Adrenal gland (tissue), 19 donors: Measurements from ENCODE around the gene IQGAP3. TPM values are rescaled to one million over a fixed set of nuclear protein-coding genes. Genes with fewer than 3 reads are reported as not detected.
A peak's percentile ranks its signal among the peaks of the same experiment; 100 is the strongest.

Experiments used
- DNase-seq, 7 donors: peaks; one replicate each; pipeline ENCODE4 v3.0.0-alpha.2; 2019 to 2020
- H3K27ac ChIP-seq, 5 donors: fragments of 200-600 bp; sonication (generic) in 4 of 5; 1 replicate in 3 of 5; 2 replicates in 2 of 5; pipeline versions ENCODE4 v1.5.1 to v1.8.0; 2016 to 2020; ENCODE audit warnings: mild to moderate bottlenecking in 1 of 5
- H3K27me3 ChIP-seq: fragments of 200-600 bp; 2 replicates; pipeline ENCODE4 v1.8.0; 2021
- H3K36me3 ChIP-seq, 2 donors: fragments of 200-600 bp; replicated peaks in 1 of 2; 1 replicate in 1 of 2; 2 replicates in 1 of 2; pipeline versions ENCODE4 v1.5.1 to v1.8.0; 2018 to 2022
- H3K4me1 ChIP-seq, 2 donors: fragments of 200-600 bp; replicated peaks in 1 of 2; 1 replicate in 1 of 2; 2 replicates in 1 of 2; pipeline versions ENCODE4 v1.5.1 to v1.8.0; 2018 to 2021
- H3K4me3 ChIP-seq, 4 donors: fragments of 200-600 bp; sonication (generic) in 3 of 4; one replicate each; pipeline ENCODE4 v1.5.1; 2016 to 2018
- H3K9me3 ChIP-seq, 3 donors: fragments of 200-600 bp; sonication (generic) in 1 of 3; replicated peaks in 1 of 3; 1 replicate in 2 of 3; 2 replicates in 1 of 3; pipeline versions ENCODE4 v1.5.1 to v1.8.0; 2016 to 2021
- CTCF ChIP-seq, 6 experiments: fragments of 450-650 bp in 4 of 6; fragments of 200-600 bp in 2 of 6; sonication (generic) in 1 of 6; IDR thresholded peaks; 1 replicate in 5 of 6; 2 replicates in 1 of 6; pipeline versions ENCODE4 v1.5.1 to v1.8.0; 2016 to 2021; ENCODE audit warnings: antibody characterized with exemption in 6 of 6, mild to moderate bottlenecking in 2 of 6, moderate library complexity in 1 of 6
- POLR2A ChIP-seq, 2 donors: fragments of 450-650 bp; IDR thresholded peaks; one replicate each; pipeline ENCODE4 v1.6.1; 2017; ENCODE audit warnings: antibody characterized with exemption in 2 of 2, mild to moderate bottlenecking in 2 of 2, moderate library complexity in 1 of 2
- WGBS, 4 donors: extraction: QIAGEN DNeasy Blood & Tissue Kit in 2 of 4; methylation state at CpG; one replicate each; pipeline versions ENCODE4 v1.1.5 to v1.1.7; 2013 to 2017; 5-methylcytosine and 5-hydroxymethylcytosine counted together
- intact Hi-C, 2 donors: fragments of 100-400 bp; cut with DNase I; formaldehyde crosslinking; loops; one replicate each; pipeline versions ENCODE4 v1.14.1 to v1.15.0; 2022 to 2023
- long read RNA-seq, 10 donors: library from polyadenylated mRNA in 3 of 10; unstranded in 2 of 10; stranded (forward) in 1 of 10; transcript quantifications; one replicate each; pipeline ENCODE4 v2.0.0 and lab custom pipeline, GENCODE V29; 2021 to 2026
- polyA plus RNA-seq, 3 donors: library from polyadenylated mRNA; stranded (reverse); fragments of 200-250 nt in 2 of 3; fragments of 350-450 nt in 1 of 3; fragmentation: Illumina TruSeq in 1 of 3; extraction: RNeasy Lipid Tissue Mini Kit (QIAGEN cat#74804) in 1 of 3; gene quantifications; one replicate each; pipeline ENCODE4 v1.2.3, GENCODE V29; 2013 to 2014
- total RNA-seq, 9 donors: library from RNA; depleted of rRNA in 4 of 9; stranded (reverse); fragments of >200 nt in 4 of 9; fragments of 120-200 nt in 1 of 9; fragmentation: NEBNext Ultra II Directional in 1 of 9; extraction: Animal tissue kit (Norgen Biotek cat#: 25700) in 1 of 9; gene quantifications; one replicate each; pipeline versions ENCODE4 v1.1.0 to v1.2.4, GENCODE V29; 2013 to 2023
- donor health status: healthy with polysubstance abuse.
- donor health status: Bipolar disorder and iron deficiency.
- donor health status: DM: yes; HTN: yes; CAD: no.
- donor health status: DM: no; HTN: no; CAD: no.
- donor health status: DM: no; HTN: no; CAD: no.
- donor health status: DM: yes; HTN: yes; CAD: no.

Gene IQGAP3
- total RNA-seq, result 1 to 10 TPM in 4 of 9 donors, under 1 TPM in 5; 0.24 to 5.3 (median 0.83) TPM
- 1 to 10 TPM in 1 of 3 donors, under 1 TPM in 2; 0.16 to 2.2 (median 0.40) TPM for polyA plus RNA-seq
- long read RNA-seq, donor 1, result 0 reads
- long read RNA-seq, donor 2, result 0 reads
- long read RNA-seq, donor 3, result 0 reads
- long read RNA-seq, donor 4, result 0 reads
- long read RNA-seq, donor 5, partial matches to known transcripts, result 0 of 1 reads
- long read RNA-seq, donor 5, other reads (novel, unspliced or antisense), result 1 of 1 reads
- long read RNA-seq, donor 6, result 0 reads
- long read RNA-seq, donor 7, partial matches to known transcripts, result 7 of 7 reads
- long read RNA-seq, donor 7, other reads (novel, unspliced or antisense), result 0 of 7 reads
- long read RNA-seq, donor 8, partial matches to known transcripts, result 9 of 9 reads
- long read RNA-seq, donor 8, other reads (novel, unspliced or antisense), result 0 of 9 reads
- long read RNA-seq, donor 9, result 0 reads
- long read RNA-seq, donor 10, result 0 reads

- peak within 1 kb of the TSS in 2 of 4 donors; percentile 9 to 42 for H3K4me3 ChIP-seq
- peaks cover 15% of the 10 kb centered on the region for H3K27me3 ChIP-seq
- no peaks in the 10 kb centered on the region for H3K9me3 ChIP-seq
- H3K27ac ChIP-seq, result no peak within 1 kb of the TSS
- TF ChIP-seq POLR2A (IDR thresholded peaks at IDR 0.05) (no peak), CTCF (IDR thresholded peaks at IDR 0.05) (no peak)
- no peaks in the 10 kb centered on the region for H3K36me3 ChIP-seq
- H3K4me1 ChIP-seq, result peaks cover 0 to 13% of the 10 kb centered on the region in 2 donors
- WGBS, 4 donors, result 1% methylated on average over 18 to 38 of the region's 38 CpGs
- peak; percentile 80 to 92 (median 88) for DNase-seq
- intact Hi-C loops, result no loop called here
Measured at GRCh38 chr1:156571919-156572662, at the start of gene IQGAP3. Gene IQGAP3 (minus strand): TSS chr1:156572565. CDS start chr1:156572529, 36 bp downstream.

DNA sequence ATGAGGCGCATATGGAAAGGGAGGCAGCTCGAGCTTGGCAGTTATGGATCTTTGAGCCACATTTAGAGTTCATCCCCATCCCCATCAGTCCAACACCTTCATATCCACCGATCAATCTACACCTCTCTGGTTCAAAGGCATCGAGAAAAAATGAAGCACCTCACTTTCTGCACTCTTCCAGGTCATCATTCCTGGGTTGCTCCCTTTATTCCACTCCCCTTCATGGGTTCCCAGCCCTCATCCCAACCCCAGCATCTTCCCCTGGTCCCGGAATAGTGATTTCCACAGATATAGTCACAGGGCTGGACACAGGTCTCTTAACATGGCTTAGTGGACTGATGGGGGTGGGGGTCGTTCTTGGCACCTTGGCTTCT, 47.2 kb upstream of the IQGAP3 start:
- Histone ChIP-seq H3K27me3 (peaks cover 17% of the 10 kb centered on the region), H3K4me1 (peaks cover 4 to 19% of the 10 kb centered on the region in 2 donors), H3K36me3 (no peaks in the 10 kb centered on the region), H3K27ac (no peak overlapping the region), H3K9me3 (no peaks in the 10 kb centered on the region), H3K4me3 (no peak overlapping the region)
- WGBS, 4 donors, result 20 to 33% (median 25%) methylated on average over 6 of the region's 6 CpGs
- intact Hi-C loops, result loop anchor here in 1 of 2 donors (10.0 kb wide), 1 partner anchor 235 kb away; no protein-coding TSS in a partner anchor
- TF ChIP-seq CTCF (IDR thresholded peaks at IDR 0.05) (no peak), POLR2A (IDR thresholded peaks at IDR 0.05) (no peak)
- DNase-seq, result peak in 1 of 7 donors; percentile 1

- WGBS, 4 donors, result 12 to 18% (median 14%) methylated on average over 7 of the region's 7 CpGs
- Histone ChIP-seq H3K4me1 (peaks cover 4 to 14% of the 10 kb centered on the region in 2 donors), H3K9me3 (no peaks in the 10 kb centered on the region), H3K27ac (no peak within 1 kb of the TSS), H3K36me3 (no peaks in the 10 kb centered on the region), H3K27me3 (peaks cover 14% of the 10 kb centered on the region), H3K4me3 (no peak within 1 kb of the TSS)
- TF ChIP-seq POLR2A (IDR thresholded peaks at IDR 0.05) (no peak), CTCF (IDR thresholded peaks at IDR 0.05) (peak in 3 of 6 experiments; percentile 6 to 26 (median 19))
- intact Hi-C loops, result loop anchor here in 1 of 2 donors (10.0 kb wide), 1 partner anchor 234 kb away; no protein-coding TSS in a partner anchor
- DNase-seq, result peak in 1 of 7 donors; percentile 27
Measured at GRCh38 chr1:156618853-156619581, 46.7 kb upstream of the IQGAP3 start, which contains the start of gene HAPLN2. Gene HAPLN2 (plus strand): TSS chr1:156619415. CDS start chr1:156623491, 4,076 bp downstream.
